ENCODE results near the gene HEPN1. TPM values are rescaled to one million over a fixed set of nuclear protein-coding genes. Genes with fewer than 3 reads are reported as not detected.
A peak's percentile ranks its signal among the peaks of the same experiment; 100 is the strongest.

HEPN1 gene
- total and polyA plus RNA-seq, 2 of the 4 experiments (the other 2 are of a cell fraction): not detected

GRCh38 chr11:124915541-124916369, 3.3 kb upstream of the HEPN1 start (continued):
- no peak for TF ChIP-seq USF2 (IDR thresholded peaks at IDR 0.05; ENCODE audit: low read depth, low read length)

DNA sequence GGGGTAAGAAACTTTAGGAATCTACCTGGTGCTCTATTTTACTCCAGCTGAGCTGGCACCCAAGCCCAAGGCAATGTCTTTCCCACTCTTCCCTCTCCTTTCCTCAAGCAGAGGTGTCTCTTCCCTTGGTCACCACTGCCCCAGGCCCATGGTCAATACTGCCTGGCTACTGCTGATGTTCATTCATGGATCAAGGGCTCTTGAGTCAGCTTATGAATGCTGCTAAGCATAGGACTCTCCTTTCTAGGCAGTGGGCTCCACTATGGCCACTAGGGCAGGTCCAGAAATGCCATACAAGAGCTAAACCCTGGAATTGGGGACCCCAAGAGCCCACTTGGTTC, 2.7 kb upstream of the HEPN1 start:
- Histone ChIP-seq H3K4me2 (ENCODE audit: low read depth, low read length) (no peak overlapping the region), H2AFZ (replicated peaks; ENCODE audit: low read length, poor library complexity) (no peak overlapping the region), H3K4me1 (ENCODE audit: control insufficient read depth, insufficient read depth, low read length) (peaks cover 6% of the 10 kb centered on the region), H3K4ac (ENCODE audit: low read depth, low read length) (peak overlapping the region; percentile 87), H3K9me1 (ENCODE audit: insufficient read depth, low read length) (peaks cover 24% of the 10 kb centered on the region; the same call in 1 of the 2 replicates), H3K27ac (ENCODE audit: insufficient read depth, low read length) (no peak overlapping the region), H4K8ac (ENCODE audit: low read depth in 2 of 2, low read length in 2 of 2) (peak overlapping the region in 1 of 2 experiments; percentile 86; a peak in 2 of 4 replicates), H2BK120ac (ENCODE audit: low read depth, low read length) (peak overlapping the region; percentile 86), H2AK5ac (ENCODE audit: low read depth, low read length) (peak overlapping the region; percentile 95), H3K79me1 (ENCODE audit: low read depth in 1 of 2, low read length in 2 of 2) (peaks cover 0 to 3% of the 10 kb centered on the region in 2 experiments; a peak in 1 of 4 replicates), H2BK20ac (ENCODE audit: low read depth, low read length) (peak overlapping the region; percentile 73), H3K14ac (replicated peaks; ENCODE audit: low read depth, low read length) (peak overlapping the region; percentile 74; the same call in 1 of the 2 replicates), H2AK9ac (replicated peaks; ENCODE audit: low read depth, low read length, poor library complexity) (no peak overlapping the region), H3K36me3 (ENCODE audit: control insufficient read depth, insufficient read depth, low read length) (no peaks in the 10 kb centered on the region), H3K9ac (ENCODE audit: low read depth, low read length) (no peak overlapping the region), H3K18ac (ENCODE audit: low read depth, low read length) (no peak overlapping the region), H4K20me1 (ENCODE audit: insufficient read depth, low read length) (no peaks in the 10 kb centered on the region), H2BK15ac (ENCODE audit: low read depth, low read length) (peak overlapping the region; percentile 47; the same call in 1 of the 3 replicates), H3K4me3 (ENCODE audit: insufficient read depth, low read depth, low read length) (no peak overlapping the region), H3K27me3 (ENCODE audit: control insufficient read depth, insufficient read depth, low read length) (no peaks in the 10 kb centered on the region), H2BK5ac (ENCODE audit: low read depth, low read length, poor library complexity, severe bottlenecking) (peak overlapping the region; percentile 35), H3K23ac (ENCODE audit: low read depth, low read length) (no peak overlapping the region; the same call in 1 of the 2 replicates), H4K5ac (ENCODE audit: low read depth, low read length) (no peak overlapping the region), H3K9me3 (ENCODE audit: control insufficient read depth, insufficient read depth, low read length) (peaks cover 4% of the 10 kb centered on the region; the same call in 1 of the 2 replicates), H4K91ac (ENCODE audit: insufficient read depth, low read depth, low read length) (peak overlapping the region; percentile 40; the same call in 1 of the 2 replicates), H3K56ac (ENCODE audit: extremely low read depth, insufficient read depth, low read length) (no peak overlapping the region)
- intact Hi-C loops (cut with micrococcal nuclease) (no loop called here), in situ Hi-C loops (cut with MboI; ENCODE audit: low sequenced_read_pairs) (no loop called here), dilution Hi-C loops (cut with HindIII; ENCODE audit: low sequenced_read_pairs, unreplicated experiment) (no loop called here)
- POLR2A ChIA-PET (ENCODE audit: unreplicated experiment): no interaction called here
- DNase-seq (no peak), ATAC-seq (ENCODE audit: low read depth) (no peak)
- BruUV-seq (replicated peaks): no TSS peak
- no peak for TF ChIP-seq RCOR1 (IDR thresholded peaks at IDR 0.05; ENCODE audit: insufficient replicate concordance, low read length)
- TF ChIP-seq NFE2L2 (IDR thresholded peaks at IDR 0.05; ENCODE audit: low read depth, low read length): no peak
- TF ChIP-seq RFX5 (IDR thresholded peaks at IDR 0.05; ENCODE audit: low read depth, low read length): no peak
- no peak for TF ChIP-seq MAFK (IDR thresholded peaks at IDR 0.05; ENCODE audit: low read depth, low read length)
- TF ChIP-seq POLR2A (IDR thresholded peaks at IDR 0.05; ENCODE audit: low read depth, low read length): no peak
- TF ChIP-seq CTCF (conservative IDR thresholded peaks at IDR 0.05; ENCODE audit: low read depth, low read length): no peak
- TF ChIP-seq RAD21 (IDR thresholded peaks at IDR 0.05; ENCODE audit: low read length): no peak
- no peak for TF ChIP-seq USF2 (IDR thresholded peaks at IDR 0.05; ENCODE audit: low read depth, low read length)
- TF ChIP-seq CEBPB (IDR thresholded peaks at IDR 0.05; ENCODE audit: low read depth, low read length): no peak
- CTCF ChIA-PET: interaction anchor here (0.9 to 1.2 kb wide), 2 partner anchors 11 to 13 kb away, joined by 3 read pairs; no protein-coding TSS in a partner anchor

Data from IMR-90 (cell line).